ENCODE measurements around the gene CX3CR1.

GRCh38 chr3:39288300-39288808 is 8.5 kb upstream of the CX3CR1 start:
- TF ChIP-seq POLR2A (IDR thresholded peaks at IDR 0.05; ENCODE audit: low read length) (no peak), GATA1 (IDR thresholded peaks at IDR 0.05; ENCODE audit: low read depth, low read length) (no peak)
